GM21423 (cell line): Measurements from ENCODE around the gene NPAS2.

Source experiments
- ATAC-seq: cut with Tn5 transposase; IDR thresholded peaks from one replicate; pipeline ENCODE4 v1.9.1; 2021; ENCODE audit warnings: mild to moderate bottlenecking, moderate library complexity; ENCODE audit not compliant: unreplicated experiment

Gene NPAS2

DNA sequence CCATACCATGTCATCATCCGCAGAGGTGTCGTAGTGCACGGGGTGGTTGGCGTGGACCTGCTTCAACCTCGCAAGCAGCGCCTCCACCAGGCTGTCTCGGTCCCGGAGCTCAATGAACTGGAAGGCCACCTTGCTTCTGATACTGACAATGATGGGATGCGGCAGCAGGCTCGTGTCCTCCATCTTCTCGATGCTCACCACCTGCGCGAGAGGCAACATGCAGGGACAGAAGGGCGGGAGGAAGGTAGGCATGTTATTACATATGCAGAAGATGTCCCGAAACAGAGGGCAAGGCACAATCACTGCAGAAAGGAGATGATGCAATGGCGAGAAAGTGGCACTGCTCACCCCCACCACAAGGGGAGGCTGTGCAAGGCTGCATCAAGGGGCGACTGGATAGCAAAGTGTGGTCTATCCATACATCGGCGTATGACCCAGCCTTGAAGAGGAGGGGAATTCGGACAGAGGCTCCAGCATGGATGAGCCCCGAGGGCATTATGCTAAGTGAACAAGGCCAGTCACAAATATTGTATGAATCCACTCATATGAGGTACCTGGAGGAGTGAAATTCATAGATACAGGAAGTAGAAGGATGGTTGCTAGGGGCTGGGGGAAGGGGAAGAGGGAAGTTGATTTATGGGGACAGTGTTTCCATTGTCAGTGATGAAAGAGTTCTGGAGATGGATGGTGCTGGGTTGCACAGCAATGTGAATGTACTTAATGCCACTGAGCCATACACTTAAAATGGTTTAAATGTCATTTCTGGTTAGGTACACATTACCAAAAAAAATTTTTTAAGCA lies 218.7 kb downstream of the NPAS2 start:
- ATAC-seq, result no peak

DNA sequence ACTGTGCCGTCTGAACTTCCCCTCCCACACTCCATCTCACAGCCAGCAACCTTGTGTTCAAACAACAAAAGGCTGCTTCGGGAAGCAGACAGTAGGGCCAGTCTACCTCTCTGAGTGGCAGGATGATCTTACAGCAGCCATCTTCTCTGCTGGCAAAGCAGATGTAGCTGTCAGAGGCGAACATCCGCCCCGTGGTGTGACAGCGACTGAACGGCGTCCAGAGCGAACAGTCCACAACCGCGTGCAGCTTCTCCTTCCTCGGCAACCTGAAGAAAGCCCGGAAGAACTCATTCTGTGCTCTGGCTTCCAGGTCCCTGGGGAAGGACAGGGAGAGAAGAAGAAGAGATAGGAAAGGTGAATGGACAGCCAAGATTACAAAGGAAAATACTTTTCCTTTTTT lies 220.1 kb downstream of the NPAS2 start:
- ATAC-seq, result no peak

DNA sequence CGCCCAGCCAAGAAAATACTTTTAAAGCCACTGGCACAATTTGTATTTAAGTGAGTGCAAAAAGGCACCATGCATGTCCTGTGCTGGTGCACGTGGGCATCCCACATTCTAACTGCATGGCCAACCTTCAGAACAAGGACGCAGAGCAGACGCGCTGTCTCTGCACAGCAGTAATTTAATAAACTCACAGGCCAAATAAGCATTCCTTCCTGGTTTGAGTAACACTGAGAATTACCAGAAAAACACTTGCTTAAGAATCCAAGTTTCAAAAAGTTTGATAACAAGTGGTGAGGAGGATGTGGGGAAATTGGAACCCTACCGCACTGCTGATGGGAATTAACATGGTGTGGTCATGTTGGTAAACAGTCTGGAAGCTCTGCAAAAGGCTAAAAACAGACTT lies 220.8 kb downstream of the NPAS2 start:
- no peak for ATAC-seq

DNA sequence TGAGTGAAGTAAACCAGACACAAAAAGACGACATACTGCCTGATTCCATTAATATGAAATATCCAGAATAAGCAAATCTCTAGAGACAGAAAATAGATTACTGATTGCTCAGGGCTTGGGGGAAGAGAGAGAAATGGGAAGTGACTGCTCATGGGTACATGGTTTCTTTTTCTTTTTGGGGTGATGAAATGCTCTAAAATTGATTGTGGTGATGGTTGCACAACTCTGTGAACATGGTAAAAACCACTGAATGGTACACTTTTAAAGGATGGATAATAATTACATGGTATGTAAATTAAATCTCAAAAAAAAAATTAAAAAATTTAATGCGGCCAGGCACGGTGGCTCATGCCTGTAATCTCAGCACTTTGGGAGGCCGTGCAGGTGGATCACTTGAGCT lies 221.5 kb downstream of the NPAS2 start:
- ATAC-seq, result no peak

DNA sequence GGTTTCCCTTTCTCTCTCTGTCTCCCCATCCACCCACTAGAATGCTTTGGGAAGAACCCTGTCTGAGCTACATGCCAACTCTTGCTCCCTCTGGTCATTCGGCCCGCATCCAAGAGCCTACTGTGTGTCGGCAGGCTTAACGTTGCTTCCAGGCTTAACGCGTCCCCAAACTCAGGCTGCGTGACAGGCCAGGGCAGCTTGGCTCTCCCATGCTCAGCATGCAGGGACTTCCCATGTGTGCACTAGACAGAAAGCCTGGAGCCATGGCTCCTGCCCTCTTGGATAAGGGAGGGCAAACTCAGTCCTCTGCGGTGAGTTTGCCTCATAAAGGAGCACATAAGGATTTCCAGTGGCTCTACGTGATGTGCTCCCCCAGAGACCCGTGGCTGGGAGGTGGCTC lies 225.4 kb downstream of the NPAS2 start:
- no peak for ATAC-seq
